NCI-H226 (cell line): ENCODE measurements around the gene MYLK4.
"Not testable (repeated sequence)": the region's sequence is repeated elsewhere in the genome, so short reads cannot be mapped to it uniquely, and the experiment has no call there.

ENCODE experiments used
- DNase-seq: peaks from one replicate; pipeline ENCODE4 v3.0.0-alpha.2; 2015

The MYLK4 gene

GRCh38 chr6:2775003-2775402 lies 24.3 kb upstream of the MYLK4 start:
- no peak for DNase-seq

- DNase-seq, result no peak
Observed at GRCh38 chr6:2773449-2773848, 22.7 kb upstream of the MYLK4 start.

- no peak for DNase-seq
Observed at GRCh38 chr6:2772840-2773239, 22.1 kb upstream of the MYLK4 start.

- DNase-seq, result no peak
Observed at GRCh38 chr6:2771079-2771478, 20.4 kb upstream of the MYLK4 start.

- DNase-seq, result no peak
Observed at GRCh38 chr6:2770171-2770570, 19.4 kb upstream of the MYLK4 start.

GRCh38 chr6:2768696-2769095 lies 18.0 kb upstream of the MYLK4 start:
- no peak for DNase-seq

GRCh38 chr6:2767657-2768524 lies 17.2 kb upstream of the MYLK4 start:
- no peak for DNase-seq

- DNase-seq, result no peak
Observed at GRCh38 chr6:2766767-2767656, 16.3 kb upstream of the MYLK4 start.

- no peak for DNase-seq
Observed at GRCh38 chr6:2765896-2766766, 15.4 kb upstream of the MYLK4 start.

- peak; percentile 99 for DNase-seq
Observed at GRCh38 chr6:2765166-2765895, 14.6 kb upstream of the MYLK4 start, which contains the start of gene WRNIP1. WRNIP1 (plus strand) TSS chr6:2765393; CDS start chr6:2765623, 230 bp downstream.

GRCh38 chr6:2764610-2765165 lies 14.0 kb upstream of the MYLK4 start:
- DNase-seq, result peak; percentile 65

GRCh38 chr6:2763876-2764540 lies 13.3 kb upstream of the MYLK4 start:
- no peak for DNase-seq

GRCh38 chr6:2763345-2763841 lies 12.7 kb upstream of the MYLK4 start:
- DNase-seq, result no peak

GRCh38 chr6:2762868-2763267 lies 12.1 kb upstream of the MYLK4 start:
- not testable (repeated sequence) for DNase-seq

GRCh38 chr6:2760882-2761842 lies 10.4 kb upstream of the MYLK4 start:
- no peak for DNase-seq

- no peak for DNase-seq
Observed at GRCh38 chr6:2758980-2759379, 8.3 kb upstream of the MYLK4 start.

GRCh38 chr6:2756687-2757224 lies 6.0 kb upstream of the MYLK4 start:
- no peak for DNase-seq

- no peak for DNase-seq
Observed at GRCh38 chr6:2756241-2756640, 5.5 kb upstream of the MYLK4 start.

GRCh38 chr6:2755456-2755855 lies 4.7 kb upstream of the MYLK4 start:
- DNase-seq, result no peak
